GM21528 (cell line): Measurements from ENCODE around the gene TSPAN3.

Source experiments
- ATAC-seq: cut with Tn5 transposase; IDR thresholded peaks from one replicate; pipeline ENCODE4 v1.9.1; 2021; ENCODE audit warnings: mild to moderate bottlenecking, moderate library complexity; ENCODE audit not compliant: unreplicated experiment, low FRiP score

Gene TSPAN3

GRCh38 chr15:77025083-77025901 lies 45.6 kb downstream of the TSPAN3 start:
- no peak for ATAC-seq

DNA sequence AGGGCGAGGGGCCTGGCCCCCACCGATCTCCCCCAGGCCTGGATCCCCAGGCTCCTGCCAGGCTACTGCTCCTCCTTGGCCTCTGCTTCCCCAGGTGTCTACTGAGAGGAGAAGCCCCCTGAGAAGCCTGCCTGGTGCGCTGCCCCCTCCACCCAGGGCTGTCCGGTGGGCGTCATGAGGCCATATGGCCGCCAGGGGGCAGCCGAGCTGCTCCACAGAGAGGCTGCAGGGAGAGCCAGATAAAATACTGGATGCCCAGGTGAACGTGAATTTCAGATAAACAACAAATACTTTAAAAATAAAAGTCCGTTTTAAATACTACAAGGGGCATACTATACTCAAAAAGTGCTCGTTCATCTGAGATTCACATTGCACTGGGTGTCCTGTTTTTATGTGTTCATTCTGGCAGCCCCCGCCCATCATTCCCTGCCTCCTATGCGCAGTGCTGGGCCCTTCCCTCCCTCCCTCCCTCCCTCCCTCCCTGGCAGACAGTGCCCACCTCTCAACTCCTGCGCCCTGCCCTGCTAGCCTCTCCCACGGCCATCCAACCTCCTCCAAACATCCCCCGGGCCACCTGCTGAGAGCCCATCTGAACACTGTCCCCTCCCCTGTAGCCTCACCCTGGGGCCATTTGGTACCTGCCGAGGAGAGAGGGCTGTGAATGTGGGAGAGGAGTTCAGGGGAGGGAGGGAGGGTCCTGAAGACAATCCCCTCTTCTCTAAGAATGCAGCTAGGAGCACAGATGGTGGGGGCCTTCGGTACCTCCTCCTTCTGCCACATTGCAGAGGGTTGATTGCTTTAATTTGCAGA lies 46.4 kb downstream of the TSPAN3 start:
- ATAC-seq = no peak

DNA sequence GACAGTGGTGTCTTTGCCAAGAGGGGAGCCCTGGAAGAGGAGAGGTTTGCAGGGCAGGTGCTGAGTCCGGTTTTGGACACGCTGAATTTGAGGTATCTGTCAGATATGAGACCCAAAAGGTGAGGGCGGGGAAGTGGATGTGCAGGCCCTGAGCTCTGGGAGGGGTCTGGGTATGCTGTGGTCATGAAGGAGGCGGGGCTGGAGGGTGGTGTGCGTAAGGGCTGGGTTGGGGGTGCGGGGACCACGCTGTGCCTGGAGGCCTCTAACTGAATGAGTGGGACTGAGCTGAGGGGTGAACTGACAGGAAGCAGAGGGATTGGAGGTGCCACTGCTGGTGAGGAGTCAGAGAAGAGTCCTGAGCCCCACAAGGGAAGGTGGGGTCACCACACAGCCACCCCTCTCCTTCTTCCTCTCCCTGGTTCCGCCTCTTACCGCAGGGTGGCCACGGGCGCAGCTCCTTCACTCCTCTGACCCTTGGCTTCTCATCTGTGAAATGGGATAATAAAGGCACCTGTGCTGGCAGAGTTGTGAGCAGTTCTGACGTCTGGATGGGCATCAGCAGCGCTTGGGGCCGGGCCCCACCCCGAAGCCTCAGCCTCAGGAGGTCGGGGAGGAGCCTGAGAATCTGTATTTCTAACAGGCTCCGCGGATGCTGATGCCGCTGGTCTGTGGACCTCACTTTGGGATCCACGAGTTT lies 47.2 kb downstream of the TSPAN3 start:
- no peak for ATAC-seq

DNA sequence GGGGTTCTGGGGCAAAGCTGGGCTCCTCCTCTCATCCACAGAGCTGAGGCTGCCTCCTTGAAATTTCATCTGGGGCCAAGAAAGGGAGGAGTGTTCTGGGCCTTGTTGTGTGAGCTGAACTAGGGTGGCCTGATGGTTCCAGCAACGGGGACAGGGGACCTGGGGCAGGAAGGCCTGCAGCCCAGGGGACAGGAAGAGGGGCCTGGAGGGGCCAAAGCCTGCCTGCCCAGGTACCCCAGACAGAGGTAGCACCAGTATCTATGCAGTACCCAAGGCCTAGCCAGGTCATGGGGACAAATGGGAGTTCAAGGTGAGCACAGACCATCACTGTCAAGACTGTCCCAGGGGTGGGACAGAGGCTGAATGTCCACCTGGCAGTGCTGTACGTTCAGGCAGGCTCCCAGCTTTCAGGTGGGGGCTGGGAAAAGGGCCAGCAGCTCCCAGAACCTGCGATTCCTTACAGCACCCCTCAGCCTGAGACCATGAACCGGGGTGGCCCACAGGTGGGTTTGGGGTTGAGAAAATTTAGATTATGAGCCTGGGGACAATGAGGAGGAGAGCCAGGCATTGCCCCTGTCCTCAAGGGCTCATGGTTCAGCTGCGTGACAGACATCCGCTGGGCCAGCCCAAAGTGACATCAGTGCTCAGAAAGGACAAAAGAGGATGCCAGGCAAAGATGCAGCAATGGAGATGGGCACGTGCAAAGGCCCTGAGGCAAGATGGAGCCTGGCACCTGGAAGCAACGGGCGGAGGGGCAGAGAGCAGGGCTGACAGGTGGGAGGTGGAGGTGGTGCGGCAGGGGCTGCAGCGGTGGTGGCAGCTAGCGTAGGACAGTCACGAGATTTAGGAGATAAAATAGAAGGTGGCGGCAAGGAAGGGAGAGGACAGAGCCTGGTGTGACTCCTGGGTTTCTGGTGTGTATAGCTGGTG lies 48.0 kb downstream of the TSPAN3 start:
- ATAC-seq = no peak

- no peak for ATAC-seq
These were observed 49.0 kb downstream of the TSPAN3 start for GRCh38 chr15:77021803-77022381.

DNA sequence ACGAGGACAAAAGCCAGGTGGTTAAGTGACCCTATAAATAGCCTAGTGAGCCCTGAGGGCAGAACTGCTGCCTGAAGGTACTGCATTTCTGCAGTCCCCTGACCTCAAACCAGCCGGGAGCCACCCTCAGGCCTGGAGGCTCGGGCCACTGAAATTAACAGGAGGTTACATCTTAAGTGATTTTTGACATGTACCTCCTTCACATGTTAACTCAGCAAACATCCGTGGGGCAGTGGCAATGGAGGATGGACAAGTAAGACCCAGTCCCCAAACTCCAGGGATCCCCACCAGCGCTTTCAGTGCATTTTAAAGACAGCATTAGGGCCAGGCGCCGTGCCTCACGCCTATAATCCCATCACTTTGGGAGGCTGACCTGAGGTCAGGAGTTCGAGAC lies 49.8 kb downstream of the TSPAN3 start:
- ATAC-seq = no peak

DNA sequence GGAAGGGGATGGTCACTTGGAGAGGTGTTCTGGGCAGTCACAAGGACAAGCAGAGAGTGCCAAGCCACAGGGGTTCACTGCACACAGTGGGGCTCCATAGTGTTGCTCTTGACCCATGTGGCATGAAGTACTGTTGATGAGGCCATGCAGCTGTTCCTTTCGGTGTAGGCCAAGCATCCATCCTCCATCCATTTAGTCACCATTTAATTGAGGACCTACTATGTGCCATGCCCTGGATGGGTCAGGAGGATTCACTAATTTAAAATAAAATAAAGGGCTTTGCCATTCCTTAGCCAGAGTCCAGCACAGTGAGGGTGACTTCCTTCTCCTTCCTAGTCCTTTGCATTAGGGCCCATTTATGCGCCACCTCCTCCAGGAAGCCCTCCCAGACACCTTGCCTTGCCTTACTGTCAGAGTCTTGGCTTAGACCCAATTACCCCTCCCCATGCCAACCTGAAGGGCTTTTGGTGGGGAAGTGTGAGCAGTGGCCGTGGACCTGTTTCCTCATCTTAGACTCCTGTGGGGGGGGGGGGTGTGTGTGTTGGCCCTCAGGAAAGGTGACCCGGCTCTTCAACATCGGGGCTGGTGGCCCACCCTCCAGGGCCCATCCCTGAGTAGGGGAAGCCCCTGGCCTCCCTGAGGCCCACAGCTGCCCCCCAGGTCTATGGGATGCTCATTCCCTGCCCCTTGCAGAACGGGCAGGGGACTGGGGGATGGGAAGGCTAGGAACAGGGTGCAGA lies 50.4 kb downstream of the TSPAN3 start:
- no peak for ATAC-seq

DNA sequence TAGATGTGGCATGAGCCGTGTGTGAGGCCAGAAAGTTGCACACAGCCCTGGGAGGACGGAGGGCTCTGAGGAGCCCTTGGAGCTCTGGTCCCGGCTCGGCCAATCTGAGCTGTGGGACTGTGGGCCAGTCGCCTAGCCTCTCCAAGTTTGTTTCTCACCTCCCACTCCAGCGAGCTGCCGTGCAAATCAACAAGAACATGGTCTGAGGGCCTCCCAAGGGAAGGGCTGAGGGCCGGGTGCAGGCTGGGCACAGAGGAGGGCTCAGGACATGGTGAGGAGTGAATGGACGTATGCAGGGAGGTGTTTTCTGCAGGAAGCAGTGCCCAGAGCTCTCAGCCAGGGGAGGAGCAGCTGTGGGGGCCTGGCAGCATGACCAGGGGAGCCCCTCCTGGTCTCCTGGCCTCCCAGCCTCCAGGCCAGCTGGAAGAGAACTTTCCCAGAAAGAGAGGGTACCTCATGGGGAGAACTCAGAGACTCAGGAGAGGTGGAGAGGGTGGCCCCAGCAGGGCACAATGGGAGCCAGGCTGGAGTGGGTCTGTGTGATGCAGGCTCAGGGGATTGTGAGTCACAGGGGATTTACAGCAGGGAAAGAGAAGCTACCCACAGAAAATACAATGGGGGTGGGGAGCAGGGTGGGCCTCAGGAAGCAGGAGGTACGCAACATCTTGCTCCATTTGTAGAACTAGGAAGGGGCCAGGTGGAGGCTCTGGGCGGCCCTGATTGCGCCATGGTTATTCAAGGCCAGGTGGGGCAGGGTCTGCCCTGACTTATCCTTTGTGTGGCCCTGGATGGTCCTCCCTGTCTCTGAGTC lies 51.2 kb downstream of the TSPAN3 start:
- no peak for ATAC-seq

DNA sequence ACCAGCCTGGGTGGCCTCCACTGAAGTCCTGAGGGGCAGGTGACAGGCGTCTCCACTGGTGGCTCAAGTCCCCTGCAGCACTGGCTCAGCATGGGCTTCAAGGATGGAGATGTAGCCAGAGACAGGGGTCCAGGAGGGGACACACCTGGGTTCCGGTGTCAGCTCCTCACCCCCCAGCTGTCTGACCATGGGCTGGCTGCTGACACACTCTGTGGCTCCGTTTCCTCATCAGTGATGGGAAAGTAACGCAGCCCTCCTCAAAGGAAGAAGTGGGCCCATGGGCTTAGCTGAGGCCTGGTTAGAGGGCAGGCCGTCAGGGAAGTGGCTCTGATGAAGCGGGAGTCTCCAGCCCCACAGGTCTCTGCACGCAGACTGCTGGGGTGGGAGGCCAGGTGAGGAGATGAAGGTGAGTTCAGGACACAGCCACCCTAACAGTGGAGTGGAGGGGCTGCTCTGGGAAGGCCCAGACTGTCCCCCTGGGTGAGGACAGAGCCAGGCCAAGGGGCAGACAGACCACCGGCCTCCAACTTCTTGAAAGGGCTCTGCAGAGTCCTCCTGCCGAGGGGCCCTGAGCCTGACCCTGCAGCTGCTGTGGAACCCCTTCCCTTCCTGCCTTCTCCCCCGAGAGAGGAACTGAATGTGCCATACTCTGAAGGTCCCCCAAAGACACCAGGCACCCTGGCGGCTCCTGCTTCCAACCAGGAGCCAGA lies 52.0 kb downstream of the TSPAN3 start:
- ATAC-seq = no peak

DNA sequence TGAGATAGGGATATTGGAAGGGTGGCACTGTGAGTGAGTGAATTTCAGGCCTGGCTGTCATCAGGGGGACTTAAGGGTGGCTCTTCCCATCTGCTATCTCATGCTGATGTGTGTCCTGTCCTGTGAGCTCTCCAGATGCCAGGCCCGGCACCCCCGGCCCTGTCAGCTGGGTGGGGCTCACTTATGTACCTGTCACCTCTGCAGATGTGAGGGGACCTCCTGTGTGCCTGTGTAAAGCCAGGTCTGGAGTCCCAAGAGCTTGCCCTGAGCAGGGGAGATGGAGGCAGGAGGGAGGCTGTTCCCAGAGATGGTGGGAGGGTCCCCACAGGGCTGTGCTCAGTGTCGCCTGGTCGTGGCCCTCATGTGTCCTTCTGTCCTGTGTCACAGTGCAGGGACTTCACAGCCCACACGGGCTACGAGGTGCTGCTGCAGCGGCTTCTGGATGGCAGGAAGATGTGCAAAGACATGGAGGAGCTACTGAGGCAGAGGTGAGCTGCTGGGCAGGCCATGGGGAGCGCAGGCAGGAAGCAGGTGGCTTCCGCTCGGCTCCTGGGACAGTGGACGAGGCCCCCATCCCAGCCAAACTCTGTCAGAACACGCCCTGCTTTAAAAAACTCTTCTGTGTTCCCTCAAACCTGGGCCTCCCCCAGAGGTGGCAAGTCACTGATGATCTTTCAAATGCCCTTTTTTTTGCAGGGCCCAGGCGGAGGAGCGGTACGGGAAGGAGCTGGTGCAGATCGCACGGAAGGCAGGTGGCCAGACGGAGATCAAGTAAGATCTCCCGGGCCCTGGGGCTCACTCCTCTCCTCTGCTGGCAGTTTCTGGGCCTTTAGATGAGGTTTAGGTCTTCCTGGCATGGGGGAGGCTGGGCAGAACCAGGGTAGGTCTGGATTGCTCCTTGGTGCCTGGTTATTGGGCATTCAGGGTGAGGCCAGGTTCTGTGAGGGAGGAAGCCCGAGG lies 52.9 kb downstream of the TSPAN3 start:
- no peak for ATAC-seq

DNA sequence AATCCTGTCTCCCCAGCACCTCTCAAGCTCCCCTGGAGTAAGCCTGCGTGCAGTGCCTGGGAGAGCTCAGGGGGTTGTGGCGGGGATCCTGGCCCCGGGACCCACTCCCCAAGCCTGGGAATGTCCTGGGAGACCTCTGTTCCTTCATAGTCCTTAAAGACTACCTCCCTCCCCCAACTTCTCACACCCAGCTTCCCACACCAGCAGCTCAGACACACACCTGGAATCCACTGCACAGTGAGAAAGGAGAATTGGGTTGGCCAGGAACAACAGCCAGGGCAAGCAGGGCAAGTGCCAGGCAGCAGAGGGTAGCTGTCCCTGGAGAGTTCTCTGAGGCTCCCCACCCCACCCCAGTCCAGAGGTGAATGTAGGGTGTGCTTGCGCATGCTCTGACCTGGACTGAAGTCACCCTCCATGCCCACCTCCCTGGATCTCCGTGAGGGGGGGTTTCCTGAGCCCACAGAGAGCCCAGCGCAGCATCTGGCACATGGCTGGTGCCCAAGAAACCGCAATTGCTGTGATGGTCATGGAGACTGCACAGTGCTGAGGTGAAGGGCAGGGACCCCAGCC lies 53.7 kb downstream of the TSPAN3 start:
- no peak for ATAC-seq

- no peak for ATAC-seq
These were observed 54.6 kb downstream of the TSPAN3 start for GRCh38 chr15:77016321-77016695.

GRCh38 chr15:77015646-77016320 lies 55.1 kb downstream of the TSPAN3 start:
- ATAC-seq = no peak

DNA sequence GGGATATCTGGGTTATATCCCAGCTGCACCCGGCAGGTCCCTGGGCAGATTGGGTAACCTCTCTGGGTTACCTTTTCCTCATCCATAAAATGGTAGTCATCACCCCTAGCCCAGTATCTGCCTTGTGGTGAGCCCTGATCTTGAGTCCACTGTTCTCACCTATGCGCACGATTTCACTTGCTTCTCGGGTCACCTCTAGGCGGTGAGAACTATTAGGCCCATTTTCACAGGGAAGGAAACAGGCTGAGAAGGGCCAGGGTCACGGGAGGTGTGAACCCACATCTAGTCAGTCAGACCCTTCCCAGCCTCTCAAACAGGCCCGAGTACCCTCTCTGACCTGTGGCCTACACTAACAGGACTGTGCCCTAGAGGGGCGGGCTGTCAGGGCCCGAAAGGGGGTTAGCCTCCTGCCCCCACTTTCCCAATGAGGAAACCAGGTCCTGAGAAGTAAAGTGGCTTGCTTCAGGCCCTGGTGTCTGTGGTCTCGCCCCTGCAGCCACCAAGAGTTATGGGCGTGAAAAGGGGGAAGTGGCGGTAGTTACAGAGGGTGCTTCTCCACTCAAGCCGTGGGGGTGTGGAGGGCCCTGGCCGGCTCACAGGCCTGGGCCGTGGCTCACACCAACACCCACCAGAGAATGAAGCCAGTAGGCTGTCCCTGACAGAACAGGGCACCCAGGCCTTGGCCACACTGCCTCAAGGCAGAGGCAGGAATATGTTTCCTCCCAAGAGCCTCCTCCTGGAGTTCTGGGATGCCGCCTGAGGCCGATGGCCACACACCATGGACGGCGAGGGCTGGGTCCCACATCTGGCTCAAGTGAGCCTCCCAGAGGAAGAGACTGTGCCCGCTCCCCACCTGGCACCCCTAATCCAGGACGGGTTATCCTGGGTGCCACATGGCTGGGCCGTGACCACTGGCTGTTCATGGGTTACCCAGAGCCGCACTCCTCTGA lies 56.5 kb downstream of the TSPAN3 start:
- ATAC-seq = peak; percentile 44

- peak; percentile 25 for ATAC-seq
These were observed 57.2 kb downstream of the TSPAN3 start for GRCh38 chr15:77013776-77014131.
